Suprapubic skin (tissue), 4 donors: ENCODE measurements around the gene TRPV4. TPM values are rescaled to one million over a fixed set of nuclear protein-coding genes. Genes with fewer than 3 reads are reported as not detected.

Source experiments
- DNase-seq, 2 donors: peaks; one replicate each; pipeline ENCODE4 v3.0.0-alpha.2; 2019; ENCODE audit warnings: low spot score in 2 of 2
- H3K27ac ChIP-seq: fragments of 200-600 bp; sonication (generic); one replicate; pipeline ENCODE4 v1.5.1; 2019
- H3K27me3 ChIP-seq: fragments of 200-600 bp; sonication (generic); one replicate; pipeline ENCODE4 v1.5.1; 2019
- H3K36me3 ChIP-seq: fragments of 200-600 bp; sonication (generic); one replicate; pipeline ENCODE4 v1.5.1; 2019
- H3K4me1 ChIP-seq: fragments of 200-600 bp; sonication (generic); one replicate; pipeline ENCODE4 v1.5.1; 2019
- H3K4me3 ChIP-seq: fragments of 200-600 bp; sonication (generic); one replicate; pipeline ENCODE4 v1.5.1; 2019; ENCODE audit warnings: mild to moderate bottlenecking
- H3K9me3 ChIP-seq: fragments of 200-600 bp; sonication (generic); one replicate; pipeline ENCODE4 v1.5.1; 2019
- CTCF ChIP-seq, 2 donors: fragments of 200-600 bp in 1 of 2; fragments of 450-650 bp in 1 of 2; sonication (generic) in 1 of 2; IDR thresholded peaks; one replicate each; pipeline ENCODE4 v1.5.1; 2016 to 2019; ENCODE audit warnings: antibody characterized with exemption in 2 of 2, mild to moderate bottlenecking in 1 of 2, moderate library complexity in 1 of 2
- EP300 ChIP-seq: sonication (generic); formaldehyde crosslinking; IDR thresholded peaks from one replicate; pipeline ENCODE4 v1.6.1; 2017; ENCODE audit warnings: antibody characterized with exemption
- POLR2A ChIP-seq, 2 donors: fragments of 450-650 bp; IDR thresholded peaks; one replicate each; pipeline ENCODE4 v1.6.1; 2017; ENCODE audit warnings: antibody characterized with exemption in 2 of 2, mild to moderate bottlenecking in 2 of 2, moderate library complexity in 2 of 2
- POLR2AphosphoS5 ChIP-seq, 3 donors: sonication (generic); formaldehyde crosslinking; IDR thresholded peaks; one replicate each; pipeline ENCODE4 v1.6.1; 2017; ENCODE audit warnings: antibody characterized with exemption in 3 of 3
- WGBS: methylation state at CpG from one replicate; pipeline ENCODE4 v1.1.5; 2018; 5-methylcytosine and 5-hydroxymethylcytosine counted together
- total RNA-seq, 4 donors: library from RNA; depleted of rRNA; stranded (reverse); fragments of >200 nt; gene quantifications; one replicate each; pipeline ENCODE4 v1.1.0, GENCODE V29; 2016

The TRPV4 gene
- total RNA-seq, 4 donors from 2014 or later, result 4.0 to 11.9 (median 5.4) TPM

- DNase-seq, result no peak
- peaks cover 14% of the 10 kb centered on the region for H3K36me3 ChIP-seq
- H3K9me3 ChIP-seq, result no peaks in the 10 kb centered on the region
- peaks cover 35% of the 10 kb centered on the region for H3K4me1 ChIP-seq
- H3K27me3 ChIP-seq, result no peaks in the 10 kb centered on the region
- TF ChIP-seq POLR2A (IDR thresholded peaks at IDR 0.05), result no peak
- TF ChIP-seq EP300, result no peak
- no peak for TF ChIP-seq POLR2AphosphoS5 (IDR thresholded peaks at IDR 0.05)
- TF ChIP-seq CTCF (IDR thresholded peaks at IDR 0.05), result no peak
- WGBS, result 91% methylated on average over 7 of the region's 7 CpGs
- H3K27ac ChIP-seq, result no peak overlapping the region
- no peak overlapping the region for H3K4me3 ChIP-seq
Observed at GRCh38 chr12:109816870-109817269, 16.3 kb downstream of the TRPV4 start.

- WGBS, result 76% methylated on average over 10 of the region's 10 CpGs
- H3K27ac ChIP-seq, result no peak overlapping the region
- peaks cover 14% of the 10 kb centered on the region for H3K36me3 ChIP-seq
- no peak for DNase-seq
- H3K4me3 ChIP-seq, result no peak overlapping the region
- H3K27me3 ChIP-seq, result no peaks in the 10 kb centered on the region
- TF ChIP-seq POLR2AphosphoS5 (IDR thresholded peaks at IDR 0.05) (no peak), CTCF (IDR thresholded peaks at IDR 0.05) (no peak), POLR2A (IDR thresholded peaks at IDR 0.05) (no peak), EP300 (no peak)
- peaks cover 26% of the 10 kb centered on the region for H3K4me1 ChIP-seq
- H3K9me3 ChIP-seq, result no peaks in the 10 kb centered on the region
Observed at GRCh38 chr12:109815757-109816617, 17.2 kb downstream of the TRPV4 start.

GRCh38 chr12:109815225-109815624 is 18.0 kb downstream of the TRPV4 start:
- WGBS, result 88% methylated on average over 4 of the region's 4 CpGs
- no peaks in the 10 kb centered on the region for H3K9me3 ChIP-seq
- H3K4me1 ChIP-seq, result peaks cover 20% of the 10 kb centered on the region
- H3K4me3 ChIP-seq, result no peak overlapping the region
- TF ChIP-seq POLR2AphosphoS5 (IDR thresholded peaks at IDR 0.05) (no peak), EP300 (no peak)
- H3K27me3 ChIP-seq, result no peaks in the 10 kb centered on the region
- DNase-seq, result no peak
- H3K36me3 ChIP-seq, result peaks cover 14% of the 10 kb centered on the region
- no peak overlapping the region for H3K27ac ChIP-seq

- 96% methylated on average over 5 of the region's 20 CpGs for WGBS
- Histone ChIP-seq H3K27me3 (no peaks in the 10 kb centered on the region), H3K4me3 (no peak overlapping the region), H3K9me3 (no peaks in the 10 kb centered on the region), H3K4me1 (peaks cover 15% of the 10 kb centered on the region), H3K36me3 (peaks cover 14% of the 10 kb centered on the region), H3K27ac (no peak overlapping the region)
- no peak for TF ChIP-seq CTCF (IDR thresholded peaks at IDR 0.05)
- TF ChIP-seq POLR2AphosphoS5 (IDR thresholded peaks at IDR 0.05), result no peak
- no peak for DNase-seq
Observed at GRCh38 chr12:109814600-109815150, 18.5 kb downstream of the TRPV4 start.

GRCh38 chr12:109813810-109814416 is 19.3 kb downstream of the TRPV4 start:
- WGBS, result 97% methylated on average over 6 of the region's 6 CpGs
- no peak for DNase-seq
- H3K27ac ChIP-seq, result no peak overlapping the region
- no peaks in the 10 kb centered on the region for H3K9me3 ChIP-seq
- peaks cover 7% of the 10 kb centered on the region for H3K4me1 ChIP-seq
- H3K36me3 ChIP-seq, result peaks cover 14% of the 10 kb centered on the region
- H3K27me3 ChIP-seq, result no peaks in the 10 kb centered on the region
- no peak overlapping the region for H3K4me3 ChIP-seq
- no peak for TF ChIP-seq CTCF (IDR thresholded peaks at IDR 0.05)
- TF ChIP-seq POLR2A (IDR thresholded peaks at IDR 0.05), result no peak
- no peak for TF ChIP-seq EP300
- TF ChIP-seq POLR2AphosphoS5 (IDR thresholded peaks at IDR 0.05), result no peak
